Vagina (tissue), 2 donors: ENCODE measurements around the gene GRIK3.

Experiments
- CTCF ChIP-seq, 3 experiments: fragments of 450-650 bp in 2 of 3; fragments of 200-600 bp in 1 of 3; sonication (generic) in 1 of 3; IDR thresholded peaks; one replicate each; pipeline ENCODE4 v1.5.1; 2017 to 2019; ENCODE audit warnings: antibody characterized with exemption in 3 of 3, mild to moderate bottlenecking in 2 of 3, moderate library complexity in 2 of 3
- POLR2A ChIP-seq, 2 donors: fragments of 450-650 bp; IDR thresholded peaks; one replicate each; pipeline ENCODE4 v1.6.1; 2017; ENCODE audit warnings: antibody characterized with exemption in 2 of 2, mild to moderate bottlenecking in 2 of 2, moderate library complexity in 2 of 2

- TF ChIP-seq POLR2A (IDR thresholded peaks at IDR 0.05): no peak
- TF ChIP-seq CTCF (IDR thresholded peaks at IDR 0.05): no peak
Measured at GRCh38 chr1:36869054-36869453, 165.3 kb downstream of the GRIK3 start.
